Heart right ventricle (tissue), 12 donors: ENCODE data around the gene MGAT2. TPM values are rescaled to one million over a fixed set of nuclear protein-coding genes. Genes with fewer than 3 reads are reported as not detected.

Source experiments
- polyA plus RNA-seq, 2 donors: library from polyadenylated mRNA; stranded (reverse); fragments of 200-250 nt; gene quantifications; one replicate each; pipeline ENCODE4 v1.2.3, GENCODE V29; 2013
- total RNA-seq, 10 donors: library from RNA; stranded (reverse); fragmentation: NEBNext Ultra II Directional in 3 of 10; extraction: Animal tissue kit (Norgen Biotek cat#: 25700) in 3 of 10; gene quantifications; one replicate each; pipeline versions ENCODE4 v1.2.1 to v1.2.4, GENCODE V29; 2021 to 2023
- donor health status: ischemic (EF 13 %, LVEDD 7.1; RV severe dilation, severe dysfunction).
- donor health status: healthy with polysubstance abuse.
- donor health status: DM: no; HTN: yes; CAD: no.
- donor health status: DM: no; HTN: no; CAD: no.
- donor health status: ischemic (EF 25% LVEDD 6.9; RV normal size, moderate dysfunction).
- donor health status: ischemic (EF 25% LVEDD 5.7; RV mildly dilated, moderate dysfunction).
- donor health status: healthy.
- donor health status: nonischemic (EF 11% LVEDD 7.7; RV severe dilation, severe dysfunction).
- donor health status: DM: yes; HTN: yes; CAD: no.
- donor health status: PGD.
- donor health status: ischemic (EF 29% LVEDD 5.4; RV normal size, mild dysfunction).
- donor health status: nonischemic (EF 23%, LVEDD 6.1; RV moderate dilation, normal function).

The MGAT2 gene
- total and polyA plus RNA-seq, 12 donors: 6.1 to 23.4 (median 14.3) TPM

Other genes with a start within 250 kb of the MGAT2 start
- 100 to 1,000 TPM; 619 to 959 (median 708) TPM for gene RPS29, start 34.4 kb upstream of the MGAT2 start, total RNA-seq
- gene RPS29, start 34.4 kb upstream of the MGAT2 start, polyA plus RNA-seq: 1,000 to 10,000 TPM; 1,122 to 2,979 TPM
- 10 to 100 TPM in 1 of 10 donors, 1 to 10 TPM in 9; 2.7 to 38.4 (median 7.0) TPM for gene LRR1, start 21.9 kb upstream of the MGAT2 start, total RNA-seq
- gene LRR1, start 21.9 kb upstream of the MGAT2 start, polyA plus RNA-seq: 1 to 10 TPM; 3.3 to 5.7 TPM
- gene RPL36AL, start 173 bp upstream of the MGAT2 start, total RNA-seq: 100 to 1,000 TPM; 103 to 164 (median 127) TPM
- 100 to 1,000 TPM; 253 to 562 TPM for gene RPL36AL, start 173 bp upstream of the MGAT2 start, polyA plus RNA-seq
- gene DNAAF2, start 14.4 kb downstream of the MGAT2 start, total RNA-seq: 1 to 10 TPM; 4.1 to 6.9 (median 4.6) TPM
- 1 to 10 TPM; 2.9 to 5.3 TPM for gene DNAAF2, start 14.4 kb downstream of the MGAT2 start, polyA plus RNA-seq
- 1 to 10 TPM in 2 of 10 donors, under 1 TPM in 8; 0.25 to 1.1 (median 0.64) TPM for gene POLE2, start 67.4 kb downstream of the MGAT2 start, total RNA-seq
- gene POLE2, start 67.4 kb downstream of the MGAT2 start, polyA plus RNA-seq: 1 to 10 TPM; 1.3 to 2.0 TPM
- gene KLHDC1, start 72.3 kb downstream of the MGAT2 start, total RNA-seq: 1 to 10 TPM; 5.0 to 8.1 (median 7.4) TPM
- 1 to 10 TPM in 1 of 2 donors, under 1 TPM in 1; 0.99 to 6.9 TPM for gene KLHDC1, start 72.3 kb downstream of the MGAT2 start, polyA plus RNA-seq
- gene KLHDC2, start 147.4 kb downstream of the MGAT2 start, total RNA-seq: 100 to 1,000 TPM in 1 of 10 donors, 10 to 100 TPM in 9; 68.9 to 106 (median 83.8) TPM
- 10 to 100 TPM; 40.2 to 41.7 TPM for gene KLHDC2, start 147.4 kb downstream of the MGAT2 start, polyA plus RNA-seq
- 10 to 100 TPM; 45.0 to 67.4 (median 55.5) TPM for gene NEMF, start 232.0 kb downstream of the MGAT2 start, total RNA-seq
- gene NEMF, start 232.0 kb downstream of the MGAT2 start, polyA plus RNA-seq: 10 to 100 TPM; 18.0 to 54.2 TPM